Kasumi-1 (cell line): ENCODE data around the gene PHLPP1.
A peak's percentile ranks its signal among the peaks of the same experiment; 100 is the strongest.

Experiments used
- DNase-seq, 2 experiments: peaks; one replicate each; lab custom pipeline; 2025; lab: John Stamatoyannopoulos, UW

The PHLPP1 gene

DNA sequence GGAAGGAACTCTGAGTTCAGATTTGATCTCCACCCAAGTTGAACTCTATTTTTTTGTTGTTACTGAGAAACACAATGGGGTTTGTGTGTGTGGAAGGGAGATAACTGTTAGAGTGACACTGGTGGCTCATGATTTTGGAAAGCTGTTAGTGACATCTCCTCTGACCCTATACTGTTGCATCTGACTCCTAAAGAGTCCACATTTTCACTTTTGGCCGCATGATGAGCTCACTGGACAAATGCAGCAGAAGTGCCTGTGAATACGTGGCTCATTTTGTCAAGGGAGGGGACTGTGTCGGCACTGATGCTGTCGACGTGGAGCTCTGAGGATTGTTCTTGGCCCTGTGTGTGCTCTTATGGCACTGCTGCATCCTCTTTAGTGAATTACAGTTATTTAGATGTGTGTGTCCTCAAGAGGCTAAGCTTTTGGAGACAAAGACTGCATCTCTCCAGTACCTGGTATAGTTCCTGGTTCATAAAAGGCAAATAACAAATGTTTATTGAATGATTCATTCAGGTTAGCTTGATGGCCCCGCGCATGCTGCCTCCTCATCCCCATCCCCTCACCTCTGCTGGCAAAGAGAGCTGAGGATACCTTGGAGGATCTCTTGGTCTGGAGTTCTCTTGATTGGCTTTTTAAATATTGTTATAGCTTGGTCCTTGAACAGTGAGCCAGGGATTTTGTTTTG lies 135.4 kb downstream of the PHLPP1 start:
- DNase-seq = no peak

DNA sequence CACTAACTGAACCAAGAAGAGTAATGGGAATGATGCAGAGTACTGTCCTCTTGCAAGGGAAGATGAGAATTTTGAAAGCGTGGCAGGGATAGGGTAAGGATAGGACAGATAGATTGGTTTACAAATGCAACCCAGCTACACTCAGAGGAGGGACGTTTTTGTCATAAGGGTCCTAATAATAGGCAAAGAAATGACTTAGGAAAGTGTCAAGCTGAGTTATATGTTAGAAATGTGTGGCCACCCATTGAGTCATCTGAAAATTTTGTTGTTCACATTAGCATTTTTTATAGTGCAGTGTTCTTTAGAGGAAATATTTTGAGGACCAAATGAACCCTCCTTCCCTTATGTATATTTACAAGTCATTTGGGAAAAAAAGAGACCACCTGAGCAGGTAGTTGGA lies 137.5 kb downstream of the PHLPP1 start:
- DNase-seq = no peak

DNA sequence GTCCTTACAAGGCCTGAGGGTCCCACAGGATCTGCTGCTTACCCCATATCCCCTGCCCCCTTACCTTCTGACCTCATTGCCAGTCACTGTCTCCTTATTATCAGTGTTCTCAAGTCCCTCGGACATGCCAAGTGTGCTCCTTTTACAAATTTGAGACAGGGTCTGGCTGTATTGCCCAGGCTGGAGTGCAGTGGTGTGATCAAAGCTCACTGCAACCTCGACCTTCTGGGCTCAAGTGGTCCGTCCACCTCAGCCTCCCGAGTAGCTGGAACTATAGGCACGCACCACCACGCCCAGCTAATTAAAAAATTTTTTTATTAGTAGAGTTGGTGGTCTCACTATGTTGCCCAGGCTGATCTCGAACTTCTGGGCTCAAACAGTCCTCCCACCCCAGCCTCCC lies 141.0 kb downstream of the PHLPP1 start:
- DNase-seq = no peak

- no peak for DNase-seq
These were observed 142.1 kb downstream of the PHLPP1 start for GRCh38 chr18:62857263-62857976.

DNA sequence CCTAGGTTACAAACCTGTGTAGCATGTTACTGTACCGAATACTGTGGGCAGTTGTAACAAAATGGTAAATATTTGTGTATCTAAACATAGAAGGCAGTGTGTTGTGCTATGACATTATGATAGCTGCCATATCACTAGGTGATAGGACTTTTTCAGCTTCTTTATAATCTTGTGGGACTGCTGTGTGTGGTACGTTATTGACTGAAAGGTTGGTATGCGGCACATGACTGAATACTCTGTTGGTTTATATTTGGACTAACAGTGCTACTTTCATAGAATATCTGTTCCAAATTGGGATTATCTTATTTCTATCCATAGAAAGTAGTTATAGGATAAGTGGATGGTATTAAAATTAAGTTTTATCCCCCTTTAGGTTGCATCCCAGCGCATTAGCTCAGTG lies 144.7 kb downstream of the PHLPP1 start:
- no peak for DNase-seq

GRCh38 chr18:62862466-62862865 lies 147.1 kb downstream of the PHLPP1 start:
- DNase-seq = no peak

DNA sequence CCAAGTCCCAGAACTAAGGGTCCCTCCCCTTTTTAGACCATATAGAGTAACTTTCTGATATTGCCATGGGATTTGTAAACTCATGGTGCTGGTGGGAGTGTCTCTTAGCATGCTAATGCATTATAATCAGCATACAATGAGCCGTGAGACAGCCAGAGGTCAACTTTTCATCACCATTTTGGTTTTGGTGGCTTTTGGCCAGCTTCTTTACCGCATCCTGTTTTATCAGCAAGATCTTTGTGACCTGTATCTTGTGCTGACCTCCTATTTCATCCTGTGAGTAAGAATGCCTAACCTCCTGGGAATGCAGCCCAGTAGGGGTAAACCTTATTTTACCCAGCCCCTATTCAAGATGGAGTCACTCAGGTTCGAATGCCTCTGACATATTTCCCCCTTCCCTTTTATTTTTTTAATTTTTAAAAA lies 148.2 kb downstream of the PHLPP1 start:
- no peak for DNase-seq

GRCh38 chr18:62865498-62865897 lies 150.2 kb downstream of the PHLPP1 start:
- DNase-seq = no peak

DNA sequence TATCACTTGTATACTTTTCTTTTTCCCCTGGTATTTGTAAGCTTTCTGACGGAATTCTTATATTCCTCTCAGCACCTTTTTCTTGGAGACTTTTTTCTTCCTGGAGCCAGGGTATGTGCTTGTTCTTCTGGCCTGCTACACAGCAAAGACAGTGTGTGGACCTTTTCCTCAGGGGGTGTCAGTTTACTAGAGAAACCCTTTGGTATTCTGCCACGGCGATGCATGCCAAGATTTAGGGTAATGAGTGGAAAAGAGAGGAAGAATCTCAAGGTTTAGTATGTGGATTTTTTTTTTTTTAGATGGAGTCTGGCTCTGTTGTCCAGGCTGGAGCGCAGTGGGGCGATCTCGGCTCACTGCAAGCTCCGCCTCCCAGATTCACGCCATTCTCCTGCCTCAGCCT lies 152.2 kb downstream of the PHLPP1 start:
- no peak for DNase-seq

DNA sequence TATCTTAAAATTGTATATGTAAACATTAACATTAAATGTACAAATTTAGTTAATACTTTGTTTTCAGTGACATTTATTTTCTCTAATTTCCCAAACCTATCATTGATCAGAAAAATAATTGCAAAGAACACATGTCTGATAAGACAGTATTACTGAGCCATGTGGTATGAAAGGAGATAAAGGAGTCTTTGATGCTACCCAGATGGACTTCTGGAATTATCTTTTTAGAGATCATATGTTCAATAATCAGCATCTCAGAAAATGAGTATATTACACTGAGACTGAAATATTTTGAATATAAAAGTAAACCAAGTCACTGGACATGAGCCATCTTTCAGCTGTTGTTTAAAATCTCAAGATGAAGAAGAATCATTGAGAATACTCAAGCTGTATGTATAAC lies 153.3 kb downstream of the PHLPP1 start:
- no peak for DNase-seq

DNA sequence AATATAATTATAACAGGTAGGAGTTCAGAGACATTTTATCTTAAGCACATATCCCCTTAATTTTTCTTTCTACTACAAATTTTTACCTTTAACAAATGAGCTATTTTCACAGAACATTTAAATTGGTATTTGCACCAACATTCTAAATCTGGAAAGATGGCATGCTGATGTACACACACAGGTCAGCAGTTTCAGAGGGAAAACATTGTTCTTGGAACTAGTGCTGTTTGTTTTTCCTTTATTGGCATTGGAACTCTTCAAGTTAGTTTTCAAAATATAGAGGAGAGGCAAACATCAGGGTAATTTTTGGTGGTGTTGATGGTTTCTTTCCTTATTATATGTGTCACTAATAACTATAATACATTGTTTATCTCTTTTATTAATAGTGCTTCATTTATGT lies 155.3 kb downstream of the PHLPP1 start:
- no peak for DNase-seq

DNA sequence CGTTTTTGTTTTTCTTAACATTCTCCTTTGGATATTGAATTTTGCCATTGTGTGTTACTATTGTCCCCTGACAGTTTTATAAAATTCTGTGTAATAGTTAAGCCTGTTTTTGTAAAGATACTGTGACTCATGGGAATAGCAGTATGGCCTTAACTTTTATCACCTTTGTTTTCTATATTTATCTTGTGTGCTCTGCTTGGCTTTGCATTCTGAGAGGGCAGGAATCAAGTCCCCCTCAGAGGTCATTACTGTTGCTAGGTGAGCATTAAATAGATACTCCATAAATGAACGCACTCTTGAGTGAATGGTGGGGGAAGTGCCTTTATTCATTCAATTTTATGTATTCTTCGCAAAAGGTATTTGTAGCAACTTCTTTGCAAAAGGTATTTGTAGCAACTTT lies 160.0 kb downstream of the PHLPP1 start:
- no peak for DNase-seq

GRCh38 chr18:62876111-62876510 lies 160.8 kb downstream of the PHLPP1 start:
- DNase-seq = no peak

DNA sequence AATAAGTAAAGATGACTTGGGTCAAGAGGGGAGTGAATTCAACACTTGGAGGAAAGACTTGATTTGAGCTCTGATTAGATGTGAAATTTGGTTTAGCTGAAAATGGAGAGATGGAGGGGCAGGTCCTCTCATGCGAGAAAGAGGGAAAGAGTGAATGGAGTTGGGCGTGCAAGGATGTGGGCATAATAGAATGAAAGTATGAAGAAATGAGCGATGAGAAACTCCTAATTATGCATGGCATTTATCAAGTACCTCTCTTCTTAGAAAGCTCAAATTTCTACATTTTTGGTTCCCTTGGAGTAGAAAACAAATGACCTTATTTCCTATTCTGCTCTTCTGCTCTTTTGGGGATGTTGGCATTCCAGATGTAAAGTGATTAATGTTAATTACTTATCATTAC lies 161.5 kb downstream of the PHLPP1 start:
- no peak for DNase-seq

- no peak for DNase-seq
These were observed 162.3 kb downstream of the PHLPP1 start for GRCh38 chr18:62877411-62878221.

- DNase-seq = no peak
These were observed 163.0 kb downstream of the PHLPP1 start for GRCh38 chr18:62878305-62878704.

DNA sequence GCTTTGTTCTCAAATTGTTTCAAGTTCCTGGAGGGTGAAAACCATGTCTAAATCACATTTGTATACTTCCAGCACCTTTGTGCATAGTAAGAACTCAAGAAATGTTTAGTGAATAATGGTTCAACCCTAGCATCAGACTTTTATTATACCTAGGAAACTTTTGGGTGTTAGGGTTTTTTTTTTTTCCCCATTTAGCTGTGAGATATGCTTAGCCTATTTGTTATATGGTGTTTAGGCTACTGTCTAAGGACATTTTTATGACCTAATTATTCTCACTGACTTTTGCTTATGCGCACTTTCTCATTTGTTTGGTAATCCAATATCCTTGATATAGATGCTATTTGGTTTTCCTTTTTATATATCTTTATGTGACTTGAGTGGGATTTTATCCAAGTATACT lies 164.7 kb downstream of the PHLPP1 start:
- no peak for DNase-seq

- DNase-seq = no peak
These were observed 165.5 kb downstream of the PHLPP1 start for GRCh38 chr18:62880673-62881364.

- DNase-seq = peak; percentile 13 to 14
These were observed 166.2 kb downstream of the PHLPP1 start for GRCh38 chr18:62881509-62882016.

DNA sequence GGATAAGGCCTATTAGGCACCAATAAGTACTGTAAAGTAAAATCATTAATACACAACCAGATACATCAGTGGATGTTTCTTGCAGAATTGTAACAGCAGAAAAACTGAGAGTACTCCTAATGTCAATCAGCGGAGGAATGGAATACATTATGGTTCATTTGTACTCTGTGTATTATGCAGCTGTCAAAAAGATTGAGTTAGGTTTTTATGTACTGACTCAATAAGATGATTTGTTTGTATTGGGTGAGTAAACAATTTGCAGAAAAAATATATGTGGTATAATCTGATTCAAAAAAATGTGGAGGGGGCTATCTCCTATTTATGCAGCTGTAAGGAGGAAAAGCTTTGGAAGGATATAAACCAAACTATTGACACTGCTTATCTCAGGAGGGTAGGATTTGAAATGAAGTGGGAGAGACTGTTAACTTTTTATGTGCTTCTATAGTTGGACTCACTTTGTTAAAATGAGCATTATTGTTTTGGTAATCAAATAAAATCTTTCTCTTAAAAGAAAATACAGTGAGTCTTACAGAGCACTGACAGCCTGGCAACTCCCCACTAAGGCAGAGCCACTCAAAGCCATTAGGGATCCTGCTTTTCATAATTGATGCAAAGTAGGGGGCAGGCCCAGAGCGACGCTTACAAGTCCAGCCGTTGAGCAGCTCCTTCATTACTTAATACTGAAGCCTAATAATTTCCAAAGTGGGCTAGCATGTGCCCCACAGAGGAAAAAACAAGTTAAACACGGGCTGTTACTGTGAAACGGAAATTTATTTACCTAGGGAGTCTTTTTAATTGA lies 168.8 kb downstream of the PHLPP1 start:
- no peak for DNase-seq

GRCh38 chr18:62885804-62886203 lies 170.5 kb downstream of the PHLPP1 start:
- no peak for DNase-seq
